Endothelial cell of umbilical vein (primary cell): ENCODE results near the gene SSX2IP. TPM values are rescaled to one million over a fixed set of nuclear protein-coding genes. Genes with fewer than 3 reads are reported as not detected.

ENCODE experiments used
- BruUV-seq: library from RNA; stranded (reverse); fragments of 400-500 nt; replicated peaks from 2 replicates; lab custom pipeline; 2021; lab: Mats Ljungman, UMichigan
- CTCF ChIA-PET: fragments of 300-600, 350-600 bp; sonication (Branson Sonifier 250); formaldehyde crosslinking; loops from one replicate; lab custom pipeline; 2021; ENCODE audit warnings: antibody characterized with exemption, inconsistent platforms; lab: Charles Lee
- POLR2A ChIA-PET: fragments of 300-600, 350-600 bp; sonication (Branson Sonifier 250); formaldehyde crosslinking; loops from one replicate; lab custom pipeline; 2021; ENCODE audit warnings: antibody characterized with exemption, inconsistent platforms; lab: Charles Lee
- DNase-seq: peaks from one replicate; pipeline ENCODE4 v3.0.0-alpha.2; 2011; ENCODE audit warnings: low read depth, low spot score
- FAIRE-seq: peaks from 2 replicates; lab custom pipeline; 2011; peaks lifted over from hg19 to GRCh38; lab: Jason Lieb, UNC
- H2AFZ ChIP-seq: 2 replicates; pipeline ENCODE4 v1.6.0; 2012; ENCODE audit warnings: low read depth, low read length, control low read depth, inconsistent platforms
- H3K27ac ChIP-seq: 2 replicates; pipeline ENCODE4 v1.5.1; 2011; ENCODE audit warnings: low read depth, mild to moderate bottlenecking, control low read depth, low read length, moderate library complexity; ENCODE audit not compliant: insufficient read depth
- H3K27me3 ChIP-seq, 2 experiments: 2 replicates each; pipeline versions ENCODE4 v1.6.0 to v1.6.1; 2011; ENCODE audit warnings: low read length in 2 of 2, mixed read lengths in 1 of 2; ENCODE audit not compliant: control insufficient read depth in 2 of 2, insufficient read depth in 2 of 2
- H3K36me3 ChIP-seq, 2 experiments: 2 replicates in 1 of 2; 3 replicates in 1 of 2; pipeline ENCODE4 v1.5.1; 2011; ENCODE audit warnings: low read length in 2 of 2, mild to moderate bottlenecking in 1 of 2, moderate library complexity in 1 of 2; ENCODE audit not compliant: control insufficient read depth in 2 of 2, insufficient read depth in 2 of 2; ENCODE audit errors: extremely low read depth in 1 of 2
- H3K4me1 ChIP-seq: 3 replicates; pipeline ENCODE4 v1.5.1; 2011; ENCODE audit warnings: mild to moderate bottlenecking, low read length; ENCODE audit not compliant: control insufficient read depth, insufficient read depth; ENCODE audit errors: extremely low read depth
- H3K4me2 ChIP-seq: 2 replicates; pipeline ENCODE4 v1.6.1; 2011; ENCODE audit warnings: low read length, control low read depth, mixed read lengths; ENCODE audit not compliant: insufficient read depth
- H3K4me3 ChIP-seq, 3 experiments: fragments of 200-600 bp in 1 of 3; sonication (generic), shearing (Covaris generic) in 1 of 3; replicated peaks in 1 of 3; 2 replicates each; pipeline ENCODE4 v1.5.1; 2011 to 2016; ENCODE audit warnings: control low read depth in 3 of 3, low read length in 3 of 3, mild to moderate bottlenecking in 2 of 3, inconsistent platforms in 1 of 3, low read depth in 1 of 3, moderate library complexity in 1 of 3; ENCODE audit not compliant: insufficient read depth in 1 of 3
- H3K79me2 ChIP-seq: 2 replicates; pipeline ENCODE4 v1.6.0; 2012; ENCODE audit warnings: low read length, inconsistent platforms; ENCODE audit not compliant: control insufficient read depth, insufficient read depth
- H3K9ac ChIP-seq: replicated peaks from 2 replicates; pipeline ENCODE3; 2011; ENCODE audit warnings: low read length, control low read depth; ENCODE audit not compliant: insufficient read depth; ENCODE audit errors: extremely low read depth
- H3K9me1 ChIP-seq: replicated peaks from 3 replicates; pipeline ENCODE4 v1.6.0; 2011; ENCODE audit warnings: mild to moderate bottlenecking, low read length; ENCODE audit not compliant: control insufficient read depth, insufficient read depth; ENCODE audit errors: extremely low read depth
- H3K9me3 ChIP-seq: replicated peaks from 2 replicates; pipeline ENCODE4 v1.5.1; 2012; ENCODE audit warnings: low read length, inconsistent platforms; ENCODE audit not compliant: control insufficient read depth, insufficient read depth
- H4K20me1 ChIP-seq: replicated peaks from 2 replicates; pipeline ENCODE3; 2011; ENCODE audit warnings: mild to moderate bottlenecking, low read length; ENCODE audit not compliant: control insufficient read depth, insufficient read depth; ENCODE audit errors: extremely low read depth
- CTCF ChIP-seq, 2 donors: IDR thresholded peaks; 1 replicate in 1 of 2; 2 replicates in 1 of 2; pipeline ENCODE4 v1.5.1; 2011; ENCODE audit warnings: low read length in 2 of 2, mild to moderate bottlenecking in 2 of 2, moderate library complexity in 2 of 2, control low read depth in 1 of 2, inconsistent platforms in 1 of 2, low read depth in 1 of 2; ENCODE audit not compliant: insufficient read depth in 1 of 2; ENCODE audit errors: extremely low read depth in 1 of 2
- EZH2 ChIP-seq: IDR thresholded peaks from 2 replicates; pipeline ENCODE4 v1.6.1; 2012; ENCODE audit warnings: borderline replicate concordance, low read depth, mild to moderate bottlenecking, moderate library complexity, low read length, inconsistent platforms; ENCODE audit not compliant: severe bottlenecking
- FOS ChIP-seq: IDR thresholded peaks from 2 replicates; pipeline ENCODE4 v1.6.1; 2011; ENCODE audit warnings: mild to moderate bottlenecking, low read length, moderate library complexity, borderline replicate concordance; ENCODE audit not compliant: insufficient read depth
- GATA2 ChIP-seq: IDR thresholded peaks from 2 replicates; pipeline ENCODE4 v1.7.0; 2011; ENCODE audit warnings: low read depth, mild to moderate bottlenecking, moderate library complexity, mixed read lengths, low read length; ENCODE audit not compliant: insufficient read length, insufficient read depth
- JUN ChIP-seq: IDR thresholded peaks from 2 replicates; pipeline ENCODE4 v1.6.1; 2011; ENCODE audit warnings: borderline replicate concordance, low read depth; ENCODE audit not compliant: insufficient read length, insufficient read depth
- MAX ChIP-seq: IDR thresholded peaks from 2 replicates; pipeline ENCODE4 v1.6.1; 2011; ENCODE audit not compliant: insufficient read depth, insufficient read length
- MYC ChIP-seq: IDR thresholded peaks from one replicate; pipeline ENCODE4 v1.6.1; 2011; ENCODE audit warnings: mild to moderate bottlenecking, low read depth, low read length
- POLR2A ChIP-seq: IDR thresholded peaks from 2 replicates; pipeline ENCODE4 v1.6.1; 2012; ENCODE audit warnings: low read depth, mild to moderate bottlenecking, control low read depth, low read length
- POLR2AphosphoS5 ChIP-seq: IDR thresholded peaks from 2 replicates; pipeline ENCODE4 v1.6.1; 2012; ENCODE audit warnings: low read depth, mild to moderate bottlenecking, control low read depth, low read length, moderate library complexity; ENCODE audit not compliant: insufficient read depth
- dilution Hi-C: fragments of 300-500 bp; cut with MboI; formaldehyde crosslinking; loops from one replicate; pipeline ENCODE4 v1.15.0; 2019; ENCODE audit warnings: low sequenced_read_pairs; ENCODE audit not compliant: extremely low pct_ligation_motif_present
- intact Hi-C: fragments of 100-400 bp; cut with micrococcal nuclease; formaldehyde crosslinking; loops from one replicate; pipeline ENCODE4 v1.10.0; 2022
- polyA plus RNA-seq, 4 experiments: library from polyadenylated mRNA; depleted of rRNA in 3 of 4; stranded (reverse) in 3 of 4; unstranded in 1 of 4; fragments of >200 nt; gene quantifications; 2 replicates each; pipeline versions ENCODE4 v1.2.1 to v1.2.3, GENCODE V29; 2011 to 2012; ENCODE audit warnings: missing spikeins in 1 of 4
- total RNA-seq: library from RNA; stranded (reverse); gene quantifications from 2 replicates; pipeline ENCODE4 v1.2.3, GENCODE V29; 2021

SSX2IP gene
- total and polyA plus RNA-seq, 2 donors (not counting 3 experiments of a cell fraction or from before 2014, with no cell fraction given): 0.77 to 8.4 TPM

GRCh38 chr1:84708031-84708430 lies 17.8 kb upstream of the SSX2IP start:
- FAIRE-seq (no peak), DNase-seq (no peak)
- intact Hi-C loops (no loop called here), dilution Hi-C loops (no loop called here)
- Histone ChIP-seq H3K27me3 (peaks cover 16 to 20% of the 10 kb centered on the region in 2 experiments), H3K79me2 (no peaks in the 10 kb centered on the region), H3K9me3 (no peaks in the 10 kb centered on the region), H3K4me2 (no peak overlapping the region), H3K4me1 (no peaks in the 10 kb centered on the region), H4K20me1 (no peaks in the 10 kb centered on the region), H3K9ac (no peak overlapping the region), H2AFZ (no peak overlapping the region), H3K4me3 (no peak overlapping the region), H3K27ac (no peak overlapping the region), H3K36me3 (no peaks in the 10 kb centered on the region), H3K9me1 (no peaks in the 10 kb centered on the region)
- TF ChIP-seq EZH2: no peak
- TF ChIP-seq FOS: no peak
- TF ChIP-seq JUN: no peak
- TF ChIP-seq POLR2AphosphoS5: no peak
- TF ChIP-seq POLR2A: no peak
- no peak for TF ChIP-seq GATA2
- TF ChIP-seq MYC: no peak
- no peak for TF ChIP-seq MAX
- no peak for TF ChIP-seq CTCF (IDR thresholded peaks at IDR 0.05; ENCODE audit: extremely low read depth in 1 of 2, insufficient read depth in 1 of 2, low read depth in 1 of 2, low read length in 2 of 2)
- no TSS peak for BruUV-seq
- ChIA-PET CTCF (no interaction called here), POLR2A (no interaction called here)
